IMR-90 (cell line): ENCODE data around the gene REXO1.

Experiments
- POLR2A ChIP-seq: IDR thresholded peaks from 2 replicates; pipeline ENCODE4 v1.6.1; 2012; ENCODE audit warnings: mild to moderate bottlenecking, low read depth, low read length
- RCOR1 ChIP-seq: IDR thresholded peaks from 2 replicates; pipeline ENCODE4 v1.6.1; 2012; ENCODE audit warnings: mild to moderate bottlenecking, low read length, improper control_type of control experiment; ENCODE audit not compliant: insufficient replicate concordance
- SMC3 ChIP-seq: fragments of 150-350 bp; IDR thresholded peaks from 2 replicates; pipeline ENCODE4 v1.6.1; 2016; ENCODE audit warnings: low read depth, mild to moderate bottlenecking, antibody characterized with exemption, low read length, moderate library complexity
- TF ChIP-seq, protein P1 (sequence below): conservative IDR thresholded peaks from 2 replicates; pipeline ENCODE4 v1.5.1; 2012; ENCODE audit warnings: mild to moderate bottlenecking, low read depth, low read length, improper control_type of control experiment

DNA sequence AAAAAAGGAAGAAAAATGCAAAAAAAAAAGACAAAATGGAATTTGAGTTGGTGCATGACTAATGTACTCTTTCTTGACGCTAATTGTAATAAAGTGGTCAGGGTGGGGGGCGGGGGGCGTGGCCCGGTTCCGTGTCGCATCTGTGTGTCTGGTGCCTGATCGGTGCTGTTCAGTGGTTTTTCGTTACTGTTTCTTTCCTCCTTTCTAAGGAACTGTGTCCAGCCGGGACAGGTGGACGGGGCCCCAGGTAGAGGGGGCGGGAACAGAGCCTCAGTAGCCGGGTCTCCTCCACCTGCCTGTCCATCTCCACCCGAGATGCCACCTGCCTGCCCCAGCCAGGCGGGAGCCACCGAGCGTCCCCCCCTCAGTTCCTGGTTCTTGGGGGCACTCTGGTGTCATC is 68.7 kb downstream of the REXO1 start:
- TF ChIP-seq SMC3 (no peak), POLR2A (no peak), RCOR1 (no peak)
- TF ChIP-seq, protein P1, sequence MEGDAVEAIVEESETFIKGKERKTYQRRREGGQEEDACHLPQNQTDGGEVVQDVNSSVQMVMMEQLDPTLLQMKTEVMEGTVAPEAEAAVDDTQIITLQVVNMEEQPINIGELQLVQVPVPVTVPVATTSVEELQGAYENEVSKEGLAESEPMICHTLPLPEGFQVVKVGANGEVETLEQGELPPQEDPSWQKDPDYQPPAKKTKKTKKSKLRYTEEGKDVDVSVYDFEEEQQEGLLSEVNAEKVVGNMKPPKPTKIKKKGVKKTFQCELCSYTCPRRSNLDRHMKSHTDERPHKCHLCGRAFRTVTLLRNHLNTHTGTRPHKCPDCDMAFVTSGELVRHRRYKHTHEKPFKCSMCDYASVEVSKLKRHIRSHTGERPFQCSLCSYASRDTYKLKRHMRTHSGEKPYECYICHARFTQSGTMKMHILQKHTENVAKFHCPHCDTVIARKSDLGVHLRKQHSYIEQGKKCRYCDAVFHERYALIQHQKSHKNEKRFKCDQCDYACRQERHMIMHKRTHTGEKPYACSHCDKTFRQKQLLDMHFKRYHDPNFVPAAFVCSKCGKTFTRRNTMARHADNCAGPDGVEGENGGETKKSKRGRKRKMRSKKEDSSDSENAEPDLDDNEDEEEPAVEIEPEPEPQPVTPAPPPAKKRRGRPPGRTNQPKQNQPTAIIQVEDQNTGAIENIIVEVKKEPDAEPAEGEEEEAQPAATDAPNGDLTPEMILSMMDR = no peak
